ENCODE data around the gene PREB.

Gene PREB

GRCh38 chr2:27160191-27160590 is 25.8 kb upstream of the PREB start:
- no peaks in the 10 kb centered on the region for H3K79me2 ChIP-seq (ENCODE audit: insufficient read depth, low read length)
- H3K27ac ChIP-seq (ENCODE audit: low read depth, low read length) = no peak overlapping the region
- TF ChIP-seq EZH2phosphoT487 (conservative IDR thresholded peaks at IDR 0.05; ENCODE audit: low read length) (no peak), CTCF (IDR thresholded peaks at IDR 0.05; ENCODE audit: insufficient read depth, low read length, poor library complexity, severe bottlenecking) (no peak)
- H3K36me3 ChIP-seq (ENCODE audit: low read length) = no peaks in the 10 kb centered on the region
- no peaks in the 10 kb centered on the region for H3F3A ChIP-seq (ENCODE audit: insufficient read depth)
- H2AFZ ChIP-seq (ENCODE audit: low read depth, low read length, severe bottlenecking) = no peak overlapping the region
- no peaks in the 10 kb centered on the region for H3K9me2 ChIP-seq (replicated peaks; ENCODE audit: insufficient read depth, low read length)
- H3K9ac ChIP-seq (ENCODE audit: low read length) = no peak overlapping the region
- no peak overlapping the region for H3K4me3 ChIP-seq (ENCODE audit: insufficient read depth, low read length, poor library complexity, severe bottlenecking)
- no peaks in the 10 kb centered on the region for H4K20me1 ChIP-seq (ENCODE audit: low read depth, low read length)
- H3K4me2 ChIP-seq (ENCODE audit: low read depth, low read length, poor library complexity, severe bottlenecking) = no peak overlapping the region
- no peaks in the 10 kb centered on the region for H3K27me3 ChIP-seq (ENCODE audit: low read length)
- no peaks in the 10 kb centered on the region for H3K9me3 ChIP-seq (ENCODE audit: insufficient read depth, low read length)

GRCh38 chr2:27159271-27159670 is 24.8 kb upstream of the PREB start:
- Histone ChIP-seq H3K27me3 (ENCODE audit: low read length) (no peaks in the 10 kb centered on the region), H3K9me2 (replicated peaks; ENCODE audit: insufficient read depth, low read length) (no peaks in the 10 kb centered on the region), H3K27ac (ENCODE audit: low read depth, low read length) (no peak overlapping the region), H2AFZ (ENCODE audit: low read depth, low read length, severe bottlenecking) (no peak overlapping the region), H3K9ac (ENCODE audit: low read length) (no peak overlapping the region), H3K36me3 (ENCODE audit: low read length) (no peaks in the 10 kb centered on the region), H3K79me2 (ENCODE audit: insufficient read depth, low read length) (no peaks in the 10 kb centered on the region), H3K9me3 (ENCODE audit: insufficient read depth, low read length) (no peaks in the 10 kb centered on the region), H3F3A (ENCODE audit: insufficient read depth) (no peaks in the 10 kb centered on the region), H3K4me3 (ENCODE audit: insufficient read depth, low read length, poor library complexity, severe bottlenecking) (no peak overlapping the region), H3K4me2 (ENCODE audit: low read depth, low read length, poor library complexity, severe bottlenecking) (no peak overlapping the region), H4K20me1 (ENCODE audit: low read depth, low read length) (no peaks in the 10 kb centered on the region)
- TF ChIP-seq EZH2phosphoT487 (conservative IDR thresholded peaks at IDR 0.05; ENCODE audit: low read length) = no peak
- TF ChIP-seq CTCF (IDR thresholded peaks at IDR 0.05; ENCODE audit: insufficient read depth, low read length, poor library complexity, severe bottlenecking) = no peak

GRCh38 chr2:27158468-27158867 is 24.0 kb upstream of the PREB start:
- TF ChIP-seq CTCF (IDR thresholded peaks at IDR 0.05; ENCODE audit: insufficient read depth, low read length, poor library complexity, severe bottlenecking) = no peak
- TF ChIP-seq EZH2phosphoT487 (conservative IDR thresholded peaks at IDR 0.05; ENCODE audit: low read length) = no peak
- Histone ChIP-seq H3K9me2 (replicated peaks; ENCODE audit: insufficient read depth, low read length) (no peaks in the 10 kb centered on the region), H3K27ac (ENCODE audit: low read depth, low read length) (no peak overlapping the region), H3K27me3 (ENCODE audit: low read length) (no peaks in the 10 kb centered on the region), H4K20me1 (ENCODE audit: low read depth, low read length) (no peaks in the 10 kb centered on the region), H3K79me2 (ENCODE audit: insufficient read depth, low read length) (no peaks in the 10 kb centered on the region), H3K4me2 (ENCODE audit: low read depth, low read length, poor library complexity, severe bottlenecking) (no peak overlapping the region), H3K36me3 (ENCODE audit: low read length) (no peaks in the 10 kb centered on the region), H3K9me3 (ENCODE audit: insufficient read depth, low read length) (no peaks in the 10 kb centered on the region), H3K4me3 (ENCODE audit: insufficient read depth, low read length, poor library complexity, severe bottlenecking) (no peak overlapping the region), H2AFZ (ENCODE audit: low read depth, low read length, severe bottlenecking) (no peak overlapping the region), H3K9ac (ENCODE audit: low read length) (no peak overlapping the region), H3F3A (ENCODE audit: insufficient read depth) (no peaks in the 10 kb centered on the region)
